Measurements from ENCODE around the gene SRSF8. TPM values are rescaled to one million over a fixed set of nuclear protein-coding genes. Genes with fewer than 3 reads are reported as not detected.

Gene SRSF8
- total and polyA plus RNA-seq, 9 of the 15 experiments (the other 6 are each of a cell fraction or from before 2014, with no cell fraction given) = 18.0 to 53.4 (median 27.9) TPM

DNA sequence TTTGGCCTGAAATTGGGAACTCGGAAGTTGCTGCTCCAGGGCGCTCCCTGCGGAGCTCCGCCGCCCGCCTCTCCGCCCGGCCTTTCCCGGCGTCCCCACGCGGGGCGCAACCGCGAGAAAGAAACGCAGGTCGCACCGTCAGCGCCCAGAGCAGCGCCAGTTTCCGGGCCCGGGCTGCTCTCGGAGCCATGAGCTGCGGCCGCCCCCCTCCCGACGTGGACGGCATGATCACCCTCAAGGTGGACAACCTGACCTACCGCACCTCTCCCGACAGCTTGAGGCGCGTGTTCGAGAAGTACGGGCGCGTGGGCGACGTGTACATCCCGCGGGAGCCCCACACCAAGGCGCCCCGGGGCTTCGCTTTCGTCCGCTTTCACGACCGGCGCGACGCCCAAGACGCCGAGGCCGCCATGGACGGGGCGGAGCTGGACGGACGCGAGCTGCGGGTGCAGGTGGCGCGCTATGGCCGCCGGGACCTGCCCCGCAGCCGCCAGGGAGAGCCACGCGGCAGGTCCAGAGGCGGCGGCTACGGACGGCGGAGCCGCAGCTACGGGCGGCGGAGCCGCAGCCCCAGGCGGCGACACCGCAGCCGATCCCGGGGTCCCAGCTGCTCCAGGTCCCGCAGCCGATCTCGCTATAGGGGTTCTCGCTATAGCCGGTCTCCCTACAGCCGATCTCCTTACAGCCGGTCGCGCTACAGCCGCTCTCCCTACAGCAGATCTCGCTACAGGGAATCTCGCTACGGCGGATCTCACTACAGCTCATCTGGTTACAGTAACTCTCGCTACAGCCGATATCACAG, 521 bp downstream of the SRSF8 start (continued):
- TF ChIP-seq, protein P1, sequence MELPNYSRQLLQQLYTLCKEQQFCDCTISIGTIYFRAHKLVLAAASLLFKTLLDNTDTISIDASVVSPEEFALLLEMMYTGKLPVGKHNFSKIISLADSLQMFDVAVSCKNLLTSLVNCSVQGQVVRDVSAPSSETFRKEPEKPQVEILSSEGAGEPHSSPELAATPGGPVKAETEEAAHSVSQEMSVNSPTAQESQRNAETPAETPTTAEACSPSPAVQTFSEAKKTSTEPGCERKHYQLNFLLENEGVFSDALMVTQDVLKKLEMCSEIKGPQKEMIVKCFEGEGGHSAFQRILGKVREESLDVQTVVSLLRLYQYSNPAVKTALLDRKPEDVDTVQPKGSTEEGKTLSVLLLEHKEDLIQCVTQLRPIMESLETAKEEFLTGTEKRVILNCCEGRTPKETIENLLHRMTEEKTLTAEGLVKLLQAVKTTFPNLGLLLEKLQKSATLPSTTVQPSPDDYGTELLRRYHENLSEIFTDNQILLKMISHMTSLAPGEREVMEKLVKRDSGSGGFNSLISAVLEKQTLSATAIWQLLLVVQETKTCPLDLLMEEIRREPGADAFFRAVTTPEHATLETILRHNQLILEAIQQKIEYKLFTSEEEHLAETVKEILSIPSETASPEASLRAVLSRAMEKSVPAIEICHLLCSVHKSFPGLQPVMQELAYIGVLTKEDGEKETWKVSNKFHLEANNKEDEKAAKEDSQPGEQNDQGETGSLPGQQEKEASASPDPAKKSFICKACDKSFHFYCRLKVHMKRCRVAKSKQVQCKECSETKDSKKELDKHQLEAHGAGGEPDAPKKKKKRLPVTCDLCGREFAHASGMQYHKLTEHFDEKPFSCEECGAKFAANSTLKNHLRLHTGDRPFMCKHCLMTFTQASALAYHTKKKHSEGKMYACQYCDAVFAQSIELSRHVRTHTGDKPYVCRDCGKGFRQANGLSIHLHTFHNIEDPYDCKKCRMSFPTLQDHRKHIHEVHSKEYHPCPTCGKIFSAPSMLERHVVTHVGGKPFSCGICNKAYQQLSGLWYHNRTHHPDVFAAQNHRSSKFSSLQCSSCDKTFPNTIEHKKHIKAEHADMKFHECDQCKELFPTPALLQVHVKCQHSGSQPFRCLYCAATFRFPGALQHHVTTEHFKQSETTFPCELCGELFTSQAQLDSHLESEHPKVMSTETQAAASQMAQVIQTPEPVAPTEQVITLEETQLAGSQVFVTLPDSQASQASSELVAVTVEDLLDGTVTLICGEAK (IDR thresholded peaks at IDR 0.05) = no peak; the same call in 1 of the 2 replicates
- TF ChIP-seq, protein P1 (CRISPR knock-in tag; IDR thresholded peaks at IDR 0.05) = no peak
- TF ChIP-seq MYNN (IDR thresholded peaks at IDR 0.05) = no peak
- no peak for TF ChIP-seq MYNN (CRISPR knock-in tag; IDR thresholded peaks at IDR 0.05)
- TF ChIP-seq HNRNPUL1 (IDR thresholded peaks at IDR 0.05; ENCODE audit: low read length) = no peak
- TF ChIP-seq ILK (tag; IDR thresholded peaks at IDR 0.05; ENCODE audit: borderline replicate concordance, low read depth) = no peak
- TF ChIP-seq TCF3 (CRISPR knock-in tag; IDR thresholded peaks at IDR 0.05) = no peak
- TF ChIP-seq RCOR1 (IDR thresholded peaks at IDR 0.05; ENCODE audit: borderline replicate concordance in 1 of 2, low read depth in 2 of 2, low read length in 2 of 2) = peak in 1 of 2 experiments; percentile 49; a peak in 1 of 4 replicates
- TF ChIP-seq CBFB (CRISPR knock-in tag; IDR thresholded peaks at IDR 0.05) = peak; percentile 55; the same call in 1 of the 2 replicates
- TF ChIP-seq POLR2AphosphoS2 (IDR thresholded peaks at IDR 0.05; ENCODE audit: low read length) = no peak
- TF ChIP-seq BMI1 (IDR thresholded peaks at IDR 0.05; ENCODE audit: low read length) = no peak
- TF ChIP-seq, protein P2, sequence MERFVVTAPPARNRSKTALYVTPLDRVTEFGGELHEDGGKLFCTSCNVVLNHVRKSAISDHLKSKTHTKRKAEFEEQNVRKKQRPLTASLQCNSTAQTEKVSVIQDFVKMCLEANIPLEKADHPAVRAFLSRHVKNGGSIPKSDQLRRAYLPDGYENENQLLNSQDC (CRISPR knock-in tag; IDR thresholded peaks at IDR 0.05) = no peak
- TF ChIP-seq TRIM24 (IDR thresholded peaks at IDR 0.05) = peak in 1 of 2 experiments; percentile 69; a peak in 1 of 4 replicates
- TF ChIP-seq FUS (optimal IDR thresholded peaks at IDR 0.05; ENCODE audit: low read depth, low read length) = no peak
- no peak for TF ChIP-seq ZNF75A (CRISPR knock-in tag; IDR thresholded peaks at IDR 0.05)
- no peak for TF ChIP-seq SAFB2 (IDR thresholded peaks at IDR 0.05; ENCODE audit: borderline replicate concordance, low read depth, low read length, severe bottlenecking)
- no peak for TF ChIP-seq ZNF408 (CRISPR knock-in tag; IDR thresholded peaks at IDR 0.05; ENCODE audit: low read depth)
- TF ChIP-seq STAT5B (CRISPR knock-in tag; IDR thresholded peaks at IDR 0.05) = no peak
- no peak for TF ChIP-seq ELF2 (CRISPR knock-in tag; IDR thresholded peaks at IDR 0.05)
- TF ChIP-seq, protein P3, sequence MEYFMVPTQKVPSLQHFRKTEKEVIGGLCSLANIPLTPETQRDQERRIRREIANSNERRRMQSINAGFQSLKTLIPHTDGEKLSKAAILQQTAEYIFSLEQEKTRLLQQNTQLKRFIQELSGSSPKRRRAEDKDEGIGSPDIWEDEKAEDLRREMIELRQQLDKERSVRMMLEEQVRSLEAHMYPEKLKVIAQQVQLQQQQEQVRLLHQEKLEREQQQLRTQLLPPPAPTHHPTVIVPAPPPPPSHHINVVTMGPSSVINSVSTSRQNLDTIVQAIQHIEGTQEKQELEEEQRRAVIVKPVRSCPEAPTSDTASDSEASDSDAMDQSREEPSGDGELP (CRISPR knock-in tag; IDR thresholded peaks at IDR 0.05; ENCODE audit: borderline replicate concordance) = peak; percentile 61
